Stimulated activated CD4-positive, alpha-beta T cell treated with anti-CD3 and anti-CD28 coated beads, Interleukin-15, amount 100 ng/mL, for 48 hours (primary cell): ENCODE data around the gene OPHN1.

ENCODE experiments used
- DNase-seq, 2 donors: peaks; one replicate each; pipeline ENCODE4 v3.0.0-alpha.2; 2020; ENCODE audit warnings: low read depth in 2 of 2

The OPHN1 gene, protein sequence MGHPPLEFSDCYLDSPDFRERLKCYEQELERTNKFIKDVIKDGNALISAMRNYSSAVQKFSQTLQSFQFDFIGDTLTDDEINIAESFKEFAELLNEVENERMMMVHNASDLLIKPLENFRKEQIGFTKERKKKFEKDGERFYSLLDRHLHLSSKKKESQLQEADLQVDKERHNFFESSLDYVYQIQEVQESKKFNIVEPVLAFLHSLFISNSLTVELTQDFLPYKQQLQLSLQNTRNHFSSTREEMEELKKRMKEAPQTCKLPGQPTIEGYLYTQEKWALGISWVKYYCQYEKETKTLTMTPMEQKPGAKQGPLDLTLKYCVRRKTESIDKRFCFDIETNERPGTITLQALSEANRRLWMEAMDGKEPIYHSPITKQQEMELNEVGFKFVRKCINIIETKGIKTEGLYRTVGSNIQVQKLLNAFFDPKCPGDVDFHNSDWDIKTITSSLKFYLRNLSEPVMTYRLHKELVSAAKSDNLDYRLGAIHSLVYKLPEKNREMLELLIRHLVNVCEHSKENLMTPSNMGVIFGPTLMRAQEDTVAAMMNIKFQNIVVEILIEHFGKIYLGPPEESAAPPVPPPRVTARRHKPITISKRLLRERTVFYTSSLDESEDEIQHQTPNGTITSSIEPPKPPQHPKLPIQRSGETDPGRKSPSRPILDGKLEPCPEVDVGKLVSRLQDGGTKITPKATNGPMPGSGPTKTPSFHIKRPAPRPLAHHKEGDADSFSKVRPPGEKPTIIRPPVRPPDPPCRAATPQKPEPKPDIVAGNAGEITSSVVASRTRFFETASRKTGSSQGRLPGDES

GRCh38 chrX:68433155-68433980 is at the start of gene OPHN1:
OPHN1 (minus strand) TSS chrX:68433495; CDS start chrX:68433020, 475 bp downstream.
- no peak for DNase-seq

GRCh38 chrX:68480969-68481368 is 47.7 kb upstream of the OPHN1 start:
- DNase-seq, result no peak

DNA sequence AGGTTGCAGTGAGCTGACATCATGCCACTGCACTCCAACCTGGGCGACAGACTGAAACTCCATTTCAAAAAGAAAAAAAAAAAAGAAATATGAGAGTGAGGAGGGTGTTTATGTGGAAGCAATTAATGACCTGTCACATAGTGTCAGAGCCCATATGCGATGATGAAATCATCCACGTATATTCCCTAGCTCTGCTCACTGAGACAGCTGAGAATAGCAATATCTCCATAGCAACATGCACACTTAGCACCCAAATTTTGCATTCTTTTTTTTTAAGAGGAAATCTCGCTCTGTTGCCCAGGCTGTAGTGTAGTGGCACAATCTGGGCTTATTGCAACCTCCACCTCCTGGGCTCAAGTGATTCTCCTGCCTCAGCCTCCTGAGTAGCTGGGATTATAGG is 31.5 kb upstream of the OPHN1 start:
- DNase-seq, result no peak

- no peak for DNase-seq
Measured at GRCh38 chrX:68463880-68464279, 30.6 kb upstream of the OPHN1 start.

DNA sequence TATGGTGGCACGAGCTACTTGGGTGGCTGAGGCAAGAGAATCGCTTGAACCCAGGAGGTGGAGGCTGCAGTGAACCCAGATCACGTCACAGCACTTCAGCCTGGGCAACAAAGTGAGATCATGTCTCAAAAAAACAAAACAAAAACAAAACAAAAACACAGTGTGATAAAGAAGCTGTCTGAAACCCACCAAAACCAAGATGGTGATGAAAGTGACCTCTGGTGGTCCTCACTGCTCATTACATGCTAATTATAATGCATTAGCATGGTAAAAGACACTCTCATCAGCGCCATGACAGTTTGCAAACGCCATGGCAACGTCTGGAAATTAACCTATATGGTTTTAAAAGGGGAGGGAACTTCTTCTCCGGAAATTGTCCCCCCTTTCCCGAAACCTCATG is 29.4 kb upstream of the OPHN1 start:
- DNase-seq, result peak in 1 of 2 donors; percentile 17

DNA sequence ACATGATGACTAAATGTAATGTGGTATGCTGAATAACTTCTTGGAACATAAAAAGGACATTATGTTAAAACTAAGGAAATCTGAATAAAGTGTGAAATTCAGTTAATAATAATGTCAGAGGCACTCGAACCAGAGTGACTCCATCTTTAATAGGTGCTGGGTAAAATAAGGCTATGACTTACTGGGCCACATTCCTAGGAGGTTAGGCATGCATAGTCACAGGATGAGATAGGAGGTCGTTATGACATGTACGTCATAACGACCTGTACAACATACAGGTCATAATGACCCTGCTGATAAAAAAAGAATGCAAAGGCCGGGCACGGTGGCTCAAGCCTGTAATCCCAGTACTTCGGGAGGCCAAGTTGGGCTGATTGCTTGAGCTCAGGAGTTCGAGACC is 28.9 kb upstream of the OPHN1 start:
- DNase-seq, result no peak

- DNase-seq, result no peak
Measured at GRCh38 chrX:68461576-68461975, 28.3 kb upstream of the OPHN1 start.

- DNase-seq, result no peak
Measured at GRCh38 chrX:68461093-68461492, 27.8 kb upstream of the OPHN1 start.

DNA sequence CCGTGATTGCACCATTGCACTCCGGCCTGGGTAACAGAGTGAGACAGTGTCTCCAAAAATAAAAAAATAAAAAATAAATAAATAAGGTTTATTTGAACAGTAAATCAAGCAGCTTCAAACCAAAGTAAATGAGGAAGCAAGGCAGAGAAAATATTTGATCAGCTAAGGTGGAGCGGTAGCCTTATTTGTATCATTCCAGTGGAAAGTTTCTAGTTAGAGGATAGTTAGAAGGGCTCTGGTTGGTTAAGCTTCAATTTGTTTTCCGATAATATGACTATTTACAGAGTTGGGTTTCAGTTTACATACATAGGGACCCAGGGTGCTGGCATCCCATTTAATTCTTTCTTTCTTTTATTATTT is 21.8 kb upstream of the OPHN1 start:
- no peak for DNase-seq

GRCh38 chrX:68454476-68455150 is 21.3 kb upstream of the OPHN1 start:
- DNase-seq, result no peak

GRCh38 chrX:68451720-68452119 is 18.4 kb upstream of the OPHN1 start:
- DNase-seq, result no peak

GRCh38 chrX:68443155-68443868 is 10.0 kb upstream of the OPHN1 start:
- DNase-seq, result no peak

DNA sequence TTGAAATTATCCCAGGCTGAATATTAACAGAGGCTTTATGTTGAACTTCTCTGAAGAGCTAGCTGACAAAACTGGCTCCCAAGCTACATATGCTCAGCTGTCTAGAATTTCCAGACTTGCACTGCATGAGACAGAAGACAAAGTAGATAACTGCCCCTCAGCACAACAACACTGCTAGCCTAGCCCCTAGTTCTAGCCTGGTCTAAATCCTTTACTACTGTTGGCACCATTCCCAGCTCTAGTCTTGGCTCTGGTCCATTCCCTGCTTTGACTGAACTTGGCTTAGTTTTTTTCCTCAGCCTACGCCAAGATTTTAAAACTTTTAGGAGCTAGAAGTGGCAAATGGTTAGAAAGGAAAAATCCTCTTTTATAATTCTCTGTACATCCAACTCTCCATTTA is 7.6 kb upstream of the OPHN1 start:
- DNase-seq, result no peak

GRCh38 chrX:68440442-68440841 is 7.1 kb upstream of the OPHN1 start:
- no peak for DNase-seq

GRCh38 chrX:68439341-68439740 is 6.0 kb upstream of the OPHN1 start:
- DNase-seq, result no peak

- no peak for DNase-seq
Measured at GRCh38 chrX:68438575-68438974, 5.3 kb upstream of the OPHN1 start.

- DNase-seq, result no peak
Measured at GRCh38 chrX:68433981-68434299, 645 bp upstream of the OPHN1 start.

DNA sequence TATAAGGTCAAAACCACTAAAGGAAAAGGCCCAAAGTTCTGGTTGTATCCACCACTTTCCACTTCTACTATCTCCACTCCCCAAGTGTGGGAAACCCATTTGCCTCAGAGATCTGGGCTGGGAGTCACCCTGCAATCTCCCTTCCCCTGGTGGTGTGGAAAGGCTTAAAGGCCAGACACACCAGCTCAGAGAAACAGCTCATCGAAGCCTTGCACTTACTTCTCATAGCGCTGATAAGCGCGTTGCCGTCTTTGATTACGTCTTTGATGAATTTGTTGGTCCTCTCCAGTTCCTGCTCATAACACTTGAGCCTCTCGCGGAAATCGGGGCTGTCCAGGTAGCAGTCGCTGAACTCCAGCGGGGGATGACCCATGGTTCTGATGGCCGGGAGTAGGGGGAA is 647 bp downstream of the OPHN1 start:
- no peak for DNase-seq

DNA sequence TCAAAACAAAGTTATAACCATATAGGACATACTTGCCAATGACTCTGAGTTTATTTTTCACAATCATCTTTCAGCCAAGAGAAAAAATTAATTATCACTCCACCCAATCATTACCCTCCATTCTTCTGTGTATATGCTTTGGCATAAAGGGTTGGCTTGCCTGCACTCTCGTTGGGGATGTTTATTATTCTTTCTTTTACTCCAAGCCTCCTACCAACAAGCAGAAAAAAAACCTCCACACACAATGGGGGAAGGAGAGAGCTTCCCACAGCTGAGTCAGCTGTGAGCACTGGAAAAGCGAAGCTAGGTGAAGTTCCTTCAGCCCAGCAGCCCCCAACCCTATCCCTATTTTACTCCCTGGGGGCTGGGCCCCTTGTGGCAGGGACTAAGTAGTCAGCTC is 1.5 kb downstream of the OPHN1 start:
- no peak for DNase-seq

DNA sequence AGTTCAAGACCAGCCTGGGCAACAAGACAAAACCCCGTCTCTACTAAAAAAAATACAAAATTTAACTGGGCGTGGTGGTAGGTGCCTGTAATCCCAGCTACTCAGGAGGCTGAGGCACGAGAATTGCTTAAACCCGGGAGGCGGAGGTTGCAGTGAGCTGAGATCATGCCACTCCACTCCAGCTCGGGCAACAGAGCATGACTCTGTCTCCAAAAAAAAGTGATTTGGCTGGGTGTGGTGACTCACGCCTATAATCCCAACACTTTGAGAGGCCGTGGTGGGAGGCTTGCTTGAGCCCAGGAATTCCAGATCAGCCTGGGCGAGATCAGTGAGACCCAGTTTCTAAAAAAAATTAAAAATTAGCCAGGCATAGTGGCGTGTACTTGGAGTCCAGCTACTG is 4.1 kb downstream of the OPHN1 start:
- no peak for DNase-seq

- DNase-seq, result no peak
Measured at GRCh38 chrX:68428431-68428830, 4.9 kb downstream of the OPHN1 start.
